Activated T-helper 1 cell treated with Interleukin-2 at 50 U/mL for 16 hours (primary cell): ENCODE measurements around the gene ZDHHC12.
A peak's percentile ranks its signal among the peaks of the same experiment; 100 is the strongest.
"Not testable (repeated sequence)": the region's sequence is repeated elsewhere in the genome, so short reads cannot be mapped to it uniquely, and the experiment has no call there.

Experiments
- DNase-seq: peaks from one replicate; pipeline ENCODE4 v3.0.0-alpha.2; 2020; ENCODE audit warnings: low read depth

Gene ZDHHC12

GRCh38 chr9:128707446-128707845, 16.5 kb downstream of the ZDHHC12 start:
- DNase-seq: no peak

GRCh38 chr9:128706671-128707381, 17.1 kb downstream of the ZDHHC12 start:
- DNase-seq: no peak

- no peak for DNase-seq
Measured at GRCh38 chr9:128706045-128706444, 17.9 kb downstream of the ZDHHC12 start.

- no peak for DNase-seq
Measured at GRCh38 chr9:128705051-128705965, 18.6 kb downstream of the ZDHHC12 start.

GRCh38 chr9:128704356-128704670, 19.6 kb downstream of the ZDHHC12 start:
- no peak for DNase-seq

- no peak for DNase-seq
Measured at GRCh38 chr9:128703616-128704355, 20.1 kb downstream of the ZDHHC12 start.

GRCh38 chr9:128702949-128703615, 20.8 kb downstream of the ZDHHC12 start:
- DNase-seq: no peak

GRCh38 chr9:128702445-128702948, 21.4 kb downstream of the ZDHHC12 start, which contains the start of gene PKN3:
Gene PKN3, plus strand, starts transcription at chr9:128702503. Its CDS starts 413 bp downstream, at chr9:128702916.
- peak; percentile 76 for DNase-seq

GRCh38 chr9:128701227-128701854, 22.6 kb downstream of the ZDHHC12 start:
- DNase-seq: no peak

- not testable (repeated sequence) for DNase-seq
Measured at GRCh38 chr9:128699096-128699795, 24.7 kb downstream of the ZDHHC12 start.

GRCh38 chr9:128696923-128697707, 26.8 kb downstream of the ZDHHC12 start:
- DNase-seq: no peak

GRCh38 chr9:128694344-128694743, 29.6 kb downstream of the ZDHHC12 start:
- DNase-seq: no peak

GRCh38 chr9:128693738-128694137, 30.2 kb downstream of the ZDHHC12 start:
- not testable (repeated sequence) for DNase-seq

- no peak for DNase-seq
Measured at GRCh38 chr9:128690684-128691034, 33.3 kb downstream of the ZDHHC12 start.

GRCh38 chr9:128689820-128690683, 33.9 kb downstream of the ZDHHC12 start:
- peak; percentile 44 for DNase-seq

GRCh38 chr9:128689293-128689774, 34.6 kb downstream of the ZDHHC12 start:
- DNase-seq: peak; percentile 47

- peak; percentile 91 for DNase-seq
Measured at GRCh38 chr9:128688501-128689292, 35.2 kb downstream of the ZDHHC12 start, which contains the start of gene SET. Gene SET, plus strand, starts transcription at chr9:128689222. Its CDS starts 361 bp downstream, at chr9:128689583.

GRCh38 chr9:128687453-128687852, 36.5 kb downstream of the ZDHHC12 start:
- DNase-seq: no peak
